Activated CD8-positive, alpha-beta memory T cell treated with anti-CD3 and anti-CD28 coated beads, Interleukin-2, amount 50 U/mL, for 24 hours (primary cell): Measurements from ENCODE around the gene IFI27L2.
A peak's percentile ranks its signal among the peaks of the same experiment; 100 is the strongest.

Experiments
- DNase-seq: peaks from one replicate; pipeline ENCODE4 v3.0.0-alpha.2; 2020; ENCODE audit errors: extremely low read depth

The IFI27L2 gene

GRCh38 chr14:94152676-94153075 lies 23.3 kb upstream of the IFI27L2 start:
- DNase-seq: no peak

DNA sequence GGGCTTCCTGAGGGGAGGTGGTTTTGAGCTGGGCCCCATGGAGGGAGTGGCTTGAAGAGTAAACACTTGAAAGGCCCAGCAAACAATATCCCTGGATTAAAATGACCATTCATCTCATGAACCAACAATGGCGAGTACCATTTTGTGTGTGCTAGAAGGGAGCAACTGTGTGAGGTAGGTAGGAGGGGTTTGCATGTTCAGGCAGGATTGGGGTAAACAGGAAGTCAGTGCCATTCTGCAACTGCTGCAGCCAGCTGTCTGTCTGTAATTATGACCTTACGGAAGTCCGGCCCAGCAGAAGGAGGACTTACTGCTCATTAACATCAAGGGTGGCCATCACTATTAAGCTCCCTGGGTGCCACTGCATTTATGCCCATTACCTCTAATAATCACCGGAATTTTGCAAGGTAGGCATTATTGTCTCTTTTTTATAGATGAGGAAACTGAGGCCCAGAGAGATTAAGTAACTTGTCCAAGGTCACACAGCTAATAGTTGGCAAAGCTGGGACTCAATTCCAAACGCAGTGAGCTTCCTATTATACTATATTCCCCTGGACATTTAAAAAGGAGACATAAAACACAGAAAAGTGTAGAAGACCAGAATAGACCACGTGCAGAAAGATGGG lies 16.6 kb upstream of the IFI27L2 start:
- no peak for DNase-seq

- no peak for DNase-seq
Observed at GRCh38 chr14:94144765-94145164, 15.4 kb upstream of the IFI27L2 start.

DNA sequence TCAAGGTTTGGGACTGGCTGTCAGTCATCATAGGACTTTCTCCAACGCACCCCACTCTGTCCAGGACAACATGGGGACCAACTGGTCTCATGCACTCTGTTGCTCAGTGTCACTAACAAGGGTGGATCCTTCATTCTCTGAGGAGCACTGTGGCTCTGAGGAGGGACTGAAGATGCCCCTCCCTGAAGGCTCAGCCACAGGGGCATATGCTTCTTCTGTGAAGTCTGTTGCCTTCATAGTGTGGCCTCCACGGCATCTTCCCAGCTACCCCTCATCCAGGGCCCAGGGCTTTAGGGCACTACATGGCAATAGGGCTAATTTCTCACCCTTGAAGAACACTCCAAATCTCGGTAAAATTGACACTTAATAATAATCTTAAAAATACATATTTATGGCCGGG lies 14.3 kb upstream of the IFI27L2 start:
- DNase-seq: no peak

DNA sequence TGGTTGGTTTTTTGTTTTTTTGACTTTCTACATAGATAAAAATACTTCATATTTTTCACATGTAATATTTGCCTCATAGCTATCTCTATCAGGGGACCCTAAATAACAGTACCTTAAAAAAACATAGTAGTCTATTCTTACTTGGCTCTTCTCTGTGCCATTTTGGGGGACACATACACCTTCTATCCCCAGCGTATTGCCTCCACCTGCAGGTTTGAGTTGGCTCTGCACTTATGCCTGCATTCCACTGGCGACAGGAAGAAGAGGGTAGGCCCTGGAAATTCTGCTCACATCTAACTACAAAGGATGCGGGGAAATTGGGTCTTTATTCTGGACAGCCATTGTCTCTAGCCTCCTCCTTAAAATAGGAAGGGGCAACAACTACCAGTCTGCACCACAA lies 13.8 kb upstream of the IFI27L2 start:
- DNase-seq: no peak

GRCh38 chr14:94142836-94143235 lies 13.4 kb upstream of the IFI27L2 start:
- no peak for DNase-seq

DNA sequence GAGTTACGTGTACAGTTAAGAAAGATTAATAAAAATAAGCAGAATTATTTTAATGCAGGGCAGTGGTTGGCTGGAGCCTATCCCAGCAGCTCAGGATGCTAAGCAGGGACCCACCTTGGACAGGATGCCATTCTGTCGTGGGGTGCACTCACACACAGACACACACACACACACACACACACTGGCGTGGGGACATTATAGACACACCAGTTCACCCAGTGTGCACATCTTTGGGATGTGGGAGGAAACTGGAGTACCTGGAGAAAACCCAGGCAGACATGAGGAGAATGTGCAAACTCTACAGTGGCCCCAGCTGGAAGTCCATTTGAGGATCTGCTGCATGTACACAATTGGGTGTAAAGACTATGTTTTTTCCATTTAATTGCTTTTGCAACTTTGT lies 12.8 kb upstream of the IFI27L2 start:
- DNase-seq: no peak

DNA sequence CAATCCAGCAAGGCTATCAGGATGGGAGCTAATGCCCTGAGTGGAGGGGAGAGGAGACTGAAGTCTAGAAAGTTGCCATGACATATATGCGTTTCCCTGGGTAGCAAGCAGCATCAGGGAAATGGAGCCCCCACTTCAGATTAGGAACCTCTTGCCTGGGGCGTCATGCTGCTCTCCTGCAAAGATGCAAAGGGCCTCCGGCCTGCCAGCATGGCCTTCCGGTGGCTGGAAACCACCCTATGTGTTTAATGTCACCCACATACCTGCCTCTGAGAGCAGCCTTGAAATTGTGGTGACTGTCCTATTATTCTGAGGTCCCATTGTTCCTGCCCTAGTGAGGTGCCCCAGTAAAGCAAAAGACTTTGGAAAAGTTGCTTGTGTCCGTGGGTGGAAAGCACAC lies 10.0 kb upstream of the IFI27L2 start:
- DNase-seq: no peak

- no peak for DNase-seq
Observed at GRCh38 chr14:94139006-94139405, 9.6 kb upstream of the IFI27L2 start.

- no peak for DNase-seq
Observed at GRCh38 chr14:94138251-94138650, 8.8 kb upstream of the IFI27L2 start.

DNA sequence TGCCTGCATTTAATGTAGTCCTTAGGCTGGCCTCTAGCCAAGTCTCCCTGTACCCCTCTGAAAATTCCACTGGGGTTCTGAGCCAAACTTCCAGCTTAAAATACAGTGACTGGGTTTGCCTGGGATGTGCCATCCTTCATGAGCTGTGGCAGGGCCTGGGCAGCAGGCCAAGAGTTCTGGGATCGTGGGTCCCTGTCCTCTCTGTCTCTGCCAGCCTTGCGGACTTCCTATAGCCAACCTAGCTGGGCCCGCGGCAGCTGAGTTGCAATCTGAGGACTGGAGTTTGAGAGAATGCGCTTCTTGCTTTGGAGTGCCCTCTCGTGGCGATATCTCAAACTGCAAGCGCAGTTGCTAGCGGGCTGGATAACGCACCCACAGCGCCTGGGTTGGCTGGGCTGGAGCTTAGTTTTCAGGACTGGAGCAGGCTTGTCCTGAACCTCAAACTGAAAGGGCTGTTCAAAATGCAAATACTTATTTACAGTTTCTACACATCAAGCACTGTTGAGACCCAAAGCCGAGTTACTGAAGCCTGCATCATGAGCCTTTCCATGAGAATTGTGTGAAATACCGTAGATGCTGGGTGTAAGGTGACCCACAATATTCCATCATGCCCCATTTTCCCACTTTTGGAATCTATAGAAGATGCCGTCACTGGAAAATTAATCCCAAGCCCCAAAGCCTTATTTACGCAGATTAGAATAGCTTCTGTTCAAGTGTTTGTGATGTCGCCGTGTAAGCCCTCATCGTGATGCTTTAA lies 7.3 kb upstream of the IFI27L2 start:
- DNase-seq: peak; percentile 68

- DNase-seq: no peak
Observed at GRCh38 chr14:94135476-94135875, 6.1 kb upstream of the IFI27L2 start.

- peak; percentile 35 for DNase-seq
Observed at GRCh38 chr14:94132285-94132887, 3.0 kb upstream of the IFI27L2 start.

DNA sequence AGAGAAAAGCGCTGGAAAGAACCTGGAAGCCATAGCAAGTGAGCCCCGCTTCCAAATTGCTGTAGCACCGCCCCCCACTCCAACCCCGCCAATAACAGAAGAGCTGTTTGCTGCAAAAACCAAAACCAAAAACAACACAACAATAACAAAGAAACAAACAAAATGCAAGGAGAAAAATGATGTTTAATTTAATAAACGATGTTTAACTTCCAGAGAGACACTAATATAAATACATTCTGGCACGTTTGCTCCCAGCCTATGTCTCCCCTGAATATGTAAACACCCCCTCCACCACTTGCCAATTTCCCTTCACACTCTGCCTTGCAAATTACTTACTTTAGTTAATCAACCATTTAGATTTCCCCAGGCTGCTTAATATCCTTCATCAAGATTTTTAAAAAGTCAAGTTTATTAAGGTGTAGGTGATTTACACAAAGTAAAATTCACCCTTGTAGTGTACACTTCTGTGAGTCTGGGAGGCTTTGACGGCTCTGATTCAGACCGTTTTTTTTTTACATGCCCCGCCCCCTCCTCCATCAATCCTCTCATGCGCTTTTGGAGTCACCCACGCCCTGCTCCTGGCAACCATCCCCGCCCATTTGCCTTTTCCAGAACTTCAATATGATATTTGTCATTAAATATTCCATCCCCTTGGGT lies 482 bp upstream of the IFI27L2 start:
- no peak for DNase-seq

DNA sequence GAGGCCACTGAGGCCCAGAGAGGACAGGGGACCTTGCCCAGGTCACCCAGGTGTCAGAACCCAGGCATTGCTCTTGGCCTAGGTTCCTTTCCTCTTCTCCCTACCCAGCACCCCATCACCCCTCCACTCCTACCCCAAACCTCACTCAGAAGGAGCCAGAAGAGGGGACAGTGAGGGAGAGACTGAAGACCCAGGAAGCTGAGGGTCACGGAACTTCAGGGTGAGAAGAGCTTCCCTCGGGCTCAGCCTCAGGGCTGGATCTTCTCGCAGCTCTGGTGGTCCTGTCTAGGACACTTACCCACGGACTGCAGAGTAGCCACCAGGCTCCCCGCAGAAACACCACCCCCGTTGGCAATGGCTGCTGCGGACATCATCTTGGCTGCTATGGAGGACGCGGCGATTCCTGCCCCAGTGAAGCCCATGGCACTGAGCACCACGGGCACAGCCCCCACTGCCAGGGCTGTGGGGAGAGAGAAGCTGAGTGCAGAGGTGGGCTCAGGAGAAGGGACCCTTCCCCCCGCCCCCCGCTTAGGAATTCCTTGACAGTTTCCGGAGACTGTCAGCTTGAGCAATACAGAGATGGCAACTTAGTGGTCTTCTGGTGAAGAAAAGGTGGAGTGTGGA lies 1.1 kb downstream of the IFI27L2 start:
- DNase-seq: no peak

GRCh38 chr14:94127330-94127729 lies 2.1 kb downstream of the IFI27L2 start:
- no peak for DNase-seq

DNA sequence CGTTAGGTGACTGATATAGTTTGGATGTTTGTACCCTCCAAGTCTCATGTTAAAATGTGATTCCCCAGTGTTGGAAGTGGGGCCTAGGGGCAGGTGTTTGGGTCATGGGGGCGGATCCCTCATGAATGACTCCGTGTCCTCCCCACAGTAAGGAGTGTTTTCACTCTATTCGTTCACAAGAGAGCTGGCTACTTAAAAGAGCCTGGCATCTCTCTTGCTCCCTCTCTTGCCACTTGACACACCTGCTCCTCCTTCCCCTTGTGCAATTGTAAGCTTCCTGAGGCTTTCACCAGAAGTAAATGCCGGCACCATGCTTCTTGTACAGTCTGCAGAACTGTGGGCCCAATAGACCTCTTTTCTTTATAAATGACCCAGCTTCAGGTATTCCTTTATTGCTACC lies 2.6 kb downstream of the IFI27L2 start:
- DNase-seq: no peak

- no peak for DNase-seq
Observed at GRCh38 chr14:94126419-94126677, 3.1 kb downstream of the IFI27L2 start.

GRCh38 chr14:94125659-94126418 lies 3.6 kb downstream of the IFI27L2 start:
- no peak for DNase-seq

GRCh38 chr14:94124582-94125377 lies 4.6 kb downstream of the IFI27L2 start:
- DNase-seq: no peak

- no peak for DNase-seq
Observed at GRCh38 chr14:94123868-94124267, 5.5 kb downstream of the IFI27L2 start.
